ENCODE measurements around the gene ALKBH4. TPM values are rescaled to one million over a fixed set of nuclear protein-coding genes. Genes with fewer than 3 reads are reported as not detected.

The ALKBH4 gene
- total and polyA plus RNA-seq, 2 donors (not counting 3 experiments of a cell fraction or from before 2014, with no cell fraction given) = 5.3 to 10.8 TPM

GRCh38 chr7:102466097-102466496 is 1.4 kb upstream of the ALKBH4 start:
- FAIRE-seq = no peak
- no peaks in the 10 kb centered on the region for H3K9me1 ChIP-seq (replicated peaks; ENCODE audit: control insufficient read depth, extremely low read depth, insufficient read depth, low read length)
- H4K20me1 ChIP-seq (replicated peaks; ENCODE audit: control insufficient read depth, extremely low read depth, insufficient read depth, low read length) = no peaks in the 10 kb centered on the region
- peaks cover 0 to 8% of the 10 kb centered on the region in 2 experiments for H3K36me3 ChIP-seq (ENCODE audit: control insufficient read depth in 2 of 2, extremely low read depth in 1 of 2, insufficient read depth in 2 of 2, low read length in 2 of 2)
- no peak overlapping the region for H3K27ac ChIP-seq (ENCODE audit: insufficient read depth, low read depth, low read length)
- H3K4me1 ChIP-seq (ENCODE audit: control insufficient read depth, extremely low read depth, insufficient read depth, low read length) = peaks cover 9% of the 10 kb centered on the region
- intact Hi-C loops (cut with micrococcal nuclease) (no loop called here), dilution Hi-C loops (cut with MboI; ENCODE audit: extremely low pct_ligation_motif_present, low sequenced_read_pairs) (no loop called here)
- H3K4me2 ChIP-seq (ENCODE audit: insufficient read depth, low read length) = peak overlapping the region; percentile 53
- POLR2A ChIA-PET = no interaction called here
- no peak overlapping the region for H2AFZ ChIP-seq (ENCODE audit: low read depth, low read length)
- TF ChIP-seq CTCF (IDR thresholded peaks at IDR 0.05; ENCODE audit: extremely low read depth in 1 of 2, insufficient read depth in 1 of 2, low read depth in 1 of 2, low read length in 2 of 2) (no peak), EZH2 (IDR thresholded peaks at IDR 0.05; ENCODE audit: borderline replicate concordance, low read depth, low read length, severe bottlenecking) (no peak), POLR2A (IDR thresholded peaks at IDR 0.05; ENCODE audit: low read depth, low read length) (no peak), MAX (IDR thresholded peaks at IDR 0.05; ENCODE audit: insufficient read depth, insufficient read length) (no peak), GATA2 (IDR thresholded peaks at IDR 0.05; ENCODE audit: insufficient read depth, insufficient read length, low read depth, low read length) (no peak), MYC (IDR thresholded peaks at IDR 0.05; ENCODE audit: low read depth, low read length) (no peak), POLR2AphosphoS5 (IDR thresholded peaks at IDR 0.05; ENCODE audit: insufficient read depth, low read depth, low read length) (no peak), FOS (IDR thresholded peaks at IDR 0.05; ENCODE audit: borderline replicate concordance, insufficient read depth, low read length) (no peak), JUN (IDR thresholded peaks at IDR 0.05; ENCODE audit: borderline replicate concordance, insufficient read depth, insufficient read length, low read depth) (no peak)
- peaks cover 6% of the 10 kb centered on the region for H3K79me2 ChIP-seq (ENCODE audit: control insufficient read depth, insufficient read depth, low read length)
- CTCF ChIA-PET = interaction anchor here (1.1 to 1.4 kb wide), 2 partner anchors 54 to 62 kb away, joined by 5 to 10 read pairs; no protein-coding TSS in a partner anchor
- H3K9ac ChIP-seq (replicated peaks; ENCODE audit: extremely low read depth, insufficient read depth, low read length) = no peak overlapping the region
- no peaks in the 10 kb centered on the region for H3K9me3 ChIP-seq (replicated peaks; ENCODE audit: control insufficient read depth, insufficient read depth, low read length)
- no peak for DNase-seq (ENCODE audit: low read depth, low spot score)
- H3K27me3 ChIP-seq (ENCODE audit: control insufficient read depth in 2 of 2, insufficient read depth in 2 of 2, low read length in 2 of 2) = no peaks in the 10 kb centered on the region
- H3K4me3 ChIP-seq (replicated peaks in 1 of 3; ENCODE audit: insufficient read depth in 1 of 3, low read depth in 1 of 3, low read length in 3 of 3) = no peak overlapping the region
- no TSS peak for BruUV-seq (replicated peaks)

All from endothelial cell of umbilical vein (primary cell).